SK-N-SH treated with all-trans-retinoic acid at 6 μM for 48 hours (cell line): ENCODE measurements around the gene LMCD1.

Source experiments
- ARNTL ChIP-seq: fragments of 450-650 bp; formaldehyde crosslinking; IDR thresholded peaks from 2 replicates; pipeline ENCODE4 v1.5.0; 2020; ENCODE audit warnings: low read depth, mild to moderate bottlenecking, moderate library complexity, borderline replicate concordance
- BACH2 ChIP-seq: fragments of 250-450 bp; sonication (Bioruptor Pico); IDR thresholded peaks from 2 replicates; pipeline ENCODE4 v1.9.0; 2021; ENCODE audit warnings: mild to moderate bottlenecking, borderline replicate concordance
- CREB5 ChIP-seq: fragments of 250-450 bp; sonication (Bioruptor Pico); IDR thresholded peaks from 2 replicates; pipeline ENCODE4 v1.5.1; 2020; ENCODE audit warnings: low read depth, mild to moderate bottlenecking, moderate library complexity
- CSRNP3 ChIP-seq: fragments of 250-450 bp; sonication (Bioruptor Pico); IDR thresholded peaks from 2 replicates; pipeline ENCODE4 v1.5.1; 2021; ENCODE audit warnings: mild to moderate bottlenecking, moderate library complexity
- GLIS3 ChIP-seq: fragments of 250-450 bp; sonication (Bioruptor Pico); IDR thresholded peaks from 2 replicates; pipeline ENCODE4 v1.5.0; 2020; ENCODE audit warnings: mild to moderate bottlenecking, moderate library complexity
- ISL1 ChIP-seq: fragments of 250-450 bp; sonication (Bioruptor Pico); IDR thresholded peaks from 2 replicates; pipeline ENCODE4 v2.1.2; 2022; ENCODE audit warnings: mild to moderate bottlenecking, moderate library complexity
- PATZ1 ChIP-seq: fragments of 250-450 bp; sonication (Bioruptor Pico); IDR thresholded peaks from 2 replicates; pipeline ENCODE4 v1.8.0; 2020; ENCODE audit warnings: mild to moderate bottlenecking, moderate library complexity, borderline replicate concordance
- RARB ChIP-seq: fragments of 250-450 bp; sonication (Bioruptor Pico); IDR thresholded peaks from 2 replicates; pipeline ENCODE4 v1.8.0; 2021; ENCODE audit warnings: mild to moderate bottlenecking, moderate library complexity
- TCF4 ChIP-seq: fragments of 250-450 bp; sonication (Bioruptor Pico); IDR thresholded peaks from 2 replicates; pipeline ENCODE4 v1.8.0; 2021; ENCODE audit warnings: mild to moderate bottlenecking, moderate library complexity, borderline replicate concordance
- ZFP3 ChIP-seq: fragments of 250-450 bp; sonication (Bioruptor Pico); IDR thresholded peaks from 2 replicates; pipeline ENCODE4 v1.5.0; 2020; ENCODE audit warnings: mild to moderate bottlenecking, moderate library complexity
- ZFP30 ChIP-seq: fragments of 450-650 bp; formaldehyde crosslinking; IDR thresholded peaks from 2 replicates; pipeline ENCODE4 v1.5.0; 2022; ENCODE audit warnings: mild to moderate bottlenecking, moderate library complexity
- ZNF8 ChIP-seq: fragments of 450-650 bp; formaldehyde crosslinking; IDR thresholded peaks from 2 replicates; pipeline ENCODE4 v1.5.0; 2020; ENCODE audit warnings: mild to moderate bottlenecking, moderate library complexity

GRCh38 chr3:8482263-8482662, 19.4 kb upstream of the LMCD1 start:
- TF ChIP-seq RARB (no peak), BACH2 (CRISPR knock-in tag) (no peak), ARNTL (no peak), CSRNP3 (CRISPR knock-in tag) (no peak), PATZ1 (CRISPR knock-in tag) (no peak), ZFP3 (CRISPR knock-in tag) (no peak), CREB5 (CRISPR knock-in tag) (no peak), ZNF8 (no peak), ISL1 (no peak), GLIS3 (CRISPR knock-in tag) (no peak), TCF4 (CRISPR knock-in tag) (no peak), ZFP30 (CRISPR knock-in tag) (no peak)
